ENCODE measurements around the gene ITPRIPL1.

GRCh38 chr2:96315400-96316071 is 9.6 kb upstream of the ITPRIPL1 start:
- TF ChIP-seq TAF1 (IDR thresholded peaks at IDR 0.05; ENCODE audit: borderline replicate concordance, low read depth, low read length), result no peak
- no peak for TF ChIP-seq POLR2A (IDR thresholded peaks at IDR 0.05; ENCODE audit: low read depth, low read length)
